Measurements from ENCODE around the gene OGA.

The OGA gene

DNA sequence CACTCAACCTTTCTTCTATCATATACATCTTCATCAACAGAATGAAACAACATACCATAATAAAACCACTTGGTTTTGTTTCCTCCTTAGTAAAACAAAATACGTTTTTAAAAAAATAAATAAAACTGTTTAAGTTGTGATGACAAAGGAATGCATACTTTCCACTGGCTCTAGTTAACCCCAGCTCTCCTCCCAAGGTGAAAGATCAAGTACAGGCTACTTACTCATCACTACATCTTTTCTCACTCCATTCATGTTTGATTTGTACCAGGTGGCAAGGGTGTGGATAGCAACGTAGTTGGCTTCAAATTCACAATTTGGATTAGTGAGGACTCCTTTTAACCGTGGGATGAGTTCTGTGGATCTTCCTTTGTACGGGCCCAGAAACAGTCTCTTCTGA is 14.7 kb downstream of the OGA start:
- H2AFZ ChIP-seq (ENCODE audit: low read depth, low read length), result no peak overlapping the region

GRCh38 chr10:101797403-101798059 is 20.7 kb downstream of the OGA start:
- Histone ChIP-seq H3K79me2 (ENCODE audit: insufficient read depth, low read length) (peaks cover 44% of the 10 kb centered on the region), H3K4me3 (ENCODE audit: low read depth in 1 of 2, low read length in 2 of 2) (no peak overlapping the region)
- DNase-seq, result no peak

More for the DNA sequence above, 14.7 kb downstream of the OGA start:
- H3K27ac ChIP-seq (ENCODE audit: low read length), result no peak overlapping the region
- H3K9me3 ChIP-seq (ENCODE audit: insufficient read depth, low read length, severe bottlenecking), result no peaks in the 10 kb centered on the region
- H3K79me2 ChIP-seq (ENCODE audit: insufficient read depth, low read length), result peaks cover 67% of the 10 kb centered on the region
- ATAC-seq (ENCODE audit: insufficient read depth, low read depth) (no peak), DNase-seq (no peak)
- TF ChIP-seq, protein P1, sequence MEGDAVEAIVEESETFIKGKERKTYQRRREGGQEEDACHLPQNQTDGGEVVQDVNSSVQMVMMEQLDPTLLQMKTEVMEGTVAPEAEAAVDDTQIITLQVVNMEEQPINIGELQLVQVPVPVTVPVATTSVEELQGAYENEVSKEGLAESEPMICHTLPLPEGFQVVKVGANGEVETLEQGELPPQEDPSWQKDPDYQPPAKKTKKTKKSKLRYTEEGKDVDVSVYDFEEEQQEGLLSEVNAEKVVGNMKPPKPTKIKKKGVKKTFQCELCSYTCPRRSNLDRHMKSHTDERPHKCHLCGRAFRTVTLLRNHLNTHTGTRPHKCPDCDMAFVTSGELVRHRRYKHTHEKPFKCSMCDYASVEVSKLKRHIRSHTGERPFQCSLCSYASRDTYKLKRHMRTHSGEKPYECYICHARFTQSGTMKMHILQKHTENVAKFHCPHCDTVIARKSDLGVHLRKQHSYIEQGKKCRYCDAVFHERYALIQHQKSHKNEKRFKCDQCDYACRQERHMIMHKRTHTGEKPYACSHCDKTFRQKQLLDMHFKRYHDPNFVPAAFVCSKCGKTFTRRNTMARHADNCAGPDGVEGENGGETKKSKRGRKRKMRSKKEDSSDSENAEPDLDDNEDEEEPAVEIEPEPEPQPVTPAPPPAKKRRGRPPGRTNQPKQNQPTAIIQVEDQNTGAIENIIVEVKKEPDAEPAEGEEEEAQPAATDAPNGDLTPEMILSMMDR (IDR thresholded peaks at IDR 0.05; ENCODE audit: borderline replicate concordance, extremely low read depth, low read length, poor library complexity, severe bottlenecking), result no peak
- no peak for TF ChIP-seq EZH2 (IDR thresholded peaks at IDR 0.05; ENCODE audit: borderline replicate concordance, low read depth, low read length, severe bottlenecking)
- no peaks in the 10 kb centered on the region for H3K4me1 ChIP-seq (ENCODE audit: insufficient read depth, low read length)
- H4K20me1 ChIP-seq (ENCODE audit: insufficient read depth, low read length), result peaks cover 20% of the 10 kb centered on the region
- no peak overlapping the region for H3K9ac ChIP-seq (ENCODE audit: low read depth, low read length)
- H3K36me3 ChIP-seq (ENCODE audit: insufficient read depth, low read length), result peaks cover 94% of the 10 kb centered on the region
- H3K27me3 ChIP-seq (ENCODE audit: insufficient read depth, low read length, poor library complexity), result no peaks in the 10 kb centered on the region
- H3K4me2 ChIP-seq (ENCODE audit: insufficient read depth, low read length), result no peak overlapping the region
- no peak overlapping the region for H3K4me3 ChIP-seq (ENCODE audit: low read depth in 1 of 2, low read length in 2 of 2)

DNA sequence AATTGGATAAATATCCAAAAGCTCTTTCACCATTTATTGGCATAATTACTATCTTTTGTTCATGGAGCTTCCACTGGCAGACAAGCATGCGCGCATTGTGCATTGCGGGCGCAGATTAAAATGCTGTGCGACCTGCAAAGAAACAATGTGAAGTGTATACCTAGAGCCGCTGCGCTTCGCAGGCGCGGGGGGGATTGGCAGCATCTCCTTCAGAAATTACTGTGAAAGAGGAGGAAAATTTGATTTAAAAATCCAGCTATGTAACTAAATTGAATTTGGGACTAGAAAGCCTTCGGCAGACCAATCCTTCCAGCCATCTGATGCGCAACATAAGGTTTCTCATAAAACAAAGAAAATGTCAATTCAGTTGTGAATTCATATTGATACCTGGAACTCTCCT is 24.7 kb downstream of the OGA start:
- Histone ChIP-seq H3K4me3 (ENCODE audit: low read depth in 1 of 2, low read length in 2 of 2) (no peak overlapping the region), H3K79me2 (ENCODE audit: insufficient read depth, low read length) (peaks cover 14% of the 10 kb centered on the region), H3K9ac (ENCODE audit: low read depth, low read length) (no peak overlapping the region), H2AFZ (ENCODE audit: low read depth, low read length) (no peak overlapping the region), H3K4me2 (ENCODE audit: insufficient read depth, low read length) (no peak overlapping the region), H3K27me3 (ENCODE audit: insufficient read depth, low read length, poor library complexity) (no peaks in the 10 kb centered on the region), H3K36me3 (ENCODE audit: insufficient read depth, low read length) (peaks cover 90% of the 10 kb centered on the region), H3K27ac (ENCODE audit: low read length) (no peak overlapping the region), H4K20me1 (ENCODE audit: insufficient read depth, low read length) (peaks cover 5% of the 10 kb centered on the region; the same call in 1 of the 2 replicates), H3K9me3 (ENCODE audit: insufficient read depth, low read length, severe bottlenecking) (no peaks in the 10 kb centered on the region), H3K4me1 (ENCODE audit: insufficient read depth, low read length) (no peaks in the 10 kb centered on the region)
- DNase-seq (no peak), ATAC-seq (ENCODE audit: insufficient read depth, low read depth) (no peak)
- no peak for TF ChIP-seq EZH2 (IDR thresholded peaks at IDR 0.05; ENCODE audit: borderline replicate concordance, low read depth, low read length, severe bottlenecking)
- TF ChIP-seq, protein P1 (IDR thresholded peaks at IDR 0.05; ENCODE audit: borderline replicate concordance, extremely low read depth, low read length, poor library complexity, severe bottlenecking), result no peak

More at GRCh38 chr10:101797403-101798059, 20.7 kb downstream of the OGA start:
- H3K9me3 ChIP-seq (ENCODE audit: insufficient read depth, low read length, severe bottlenecking), result no peaks in the 10 kb centered on the region
- ATAC-seq (ENCODE audit: insufficient read depth, low read depth), result no peak
- no peak overlapping the region for H3K4me2 ChIP-seq (ENCODE audit: insufficient read depth, low read length)
- TF ChIP-seq EZH2 (IDR thresholded peaks at IDR 0.05; ENCODE audit: borderline replicate concordance, low read depth, low read length, severe bottlenecking), result no peak
- TF ChIP-seq, protein P1 (IDR thresholded peaks at IDR 0.05; ENCODE audit: borderline replicate concordance, extremely low read depth, low read length, poor library complexity, severe bottlenecking), result no peak
- peaks cover 93% of the 10 kb centered on the region for H3K36me3 ChIP-seq (ENCODE audit: insufficient read depth, low read length)
- H3K9ac ChIP-seq (ENCODE audit: low read depth, low read length), result no peak overlapping the region
- H3K27me3 ChIP-seq (ENCODE audit: insufficient read depth, low read length, poor library complexity), result no peaks in the 10 kb centered on the region
- H4K20me1 ChIP-seq (ENCODE audit: insufficient read depth, low read length), result peaks cover 21% of the 10 kb centered on the region
- H3K4me1 ChIP-seq (ENCODE audit: insufficient read depth, low read length), result no peaks in the 10 kb centered on the region
- H3K27ac ChIP-seq (ENCODE audit: low read length), result no peak overlapping the region
- no peak overlapping the region for H2AFZ ChIP-seq (ENCODE audit: low read depth, low read length)

All from DND-41 (cell line).